H1 (cell line): Measurements from ENCODE around the gene GRIK2. TPM values are rescaled to one million over a fixed set of nuclear protein-coding genes. Genes with fewer than 3 reads are reported as not detected.

Experiments
- CTCF ChIA-PET: fragments of 300-600 bp; sonication (Branson Sonifier 250); formaldehyde crosslinking; loops from one replicate; lab custom pipeline; 2021; ENCODE audit not compliant: partially characterized antibody; lab: Charles Lee
- POLR2A ChIA-PET: fragments of 300-600 bp; sonication (Branson Sonifier 250); formaldehyde crosslinking; loops from one replicate; lab custom pipeline; 2021; ENCODE audit warnings: inconsistent platforms; ENCODE audit not compliant: partially characterized antibody; lab: Charles Lee
- DNase-seq, 2 experiments: peaks; one replicate each; pipeline versions ENCODE4 v3.0.0 to v3.0.0-alpha.2; 2010 to 2022; ENCODE audit warnings: low spot score in 2 of 2, low read depth in 1 of 2, mixed read lengths in 1 of 2
- FAIRE-seq: peaks from 2 replicates; lab custom pipeline; 2011; peaks lifted over from hg19 to GRCh38; lab: Jason Lieb, UNC
- H2AFZ ChIP-seq: 2 replicates; pipeline ENCODE4 v1.8.1; 2012; ENCODE audit warnings: low read length, inconsistent platforms
- H2AK5ac ChIP-seq: 2 replicates; pipeline ENCODE4 v1.6.1; 2013; ENCODE audit warnings: low read depth, low read length
- H2BK120ac ChIP-seq: replicated peaks from 2 replicates; pipeline ENCODE3; 2013; ENCODE audit warnings: low read depth, low read length, inconsistent platforms
- H2BK12ac ChIP-seq: 2 replicates; pipeline ENCODE4 v1.6.1; 2013; ENCODE audit warnings: low read depth, low read length
- H2BK15ac ChIP-seq: 2 replicates; pipeline ENCODE4 v1.6.1; 2013; ENCODE audit warnings: low read length
- H2BK20ac ChIP-seq: 2 replicates; pipeline ENCODE4 v1.6.1; 2013; ENCODE audit warnings: low read length
- H2BK5ac ChIP-seq: 2 replicates; pipeline ENCODE4 v1.6.1; 2013; ENCODE audit warnings: low read depth, low read length
- H3K14ac ChIP-seq: 2 replicates; pipeline ENCODE4 v1.6.1; 2013; ENCODE audit warnings: inconsistent platforms; ENCODE audit not compliant: insufficient read length
- H3K18ac ChIP-seq: 2 replicates; pipeline ENCODE4 v1.6.1; 2013; ENCODE audit warnings: low read length; ENCODE audit errors: extremely low read depth
- H3K23ac ChIP-seq: 2 replicates; pipeline ENCODE4 v1.6.1; 2013; ENCODE audit warnings: inconsistent platforms; ENCODE audit not compliant: insufficient read length
- H3K23me2 ChIP-seq: 2 replicates; pipeline ENCODE4 v1.6.1; 2013; ENCODE audit warnings: low read depth, low read length
- H3K27ac ChIP-seq: 2 replicates; pipeline ENCODE4 v1.6.1; 2011; ENCODE audit warnings: low read depth, low read length, inconsistent platforms
- H3K27me3 ChIP-seq, 4 experiments: replicated peaks in 1 of 4; 1 replicate in 1 of 4; 2 replicates in 3 of 4; pipeline versions ENCODE4 v1.6.1 to v1.8.1; 2011 to 2013; ENCODE audit warnings: low read length in 3 of 4, mild to moderate bottlenecking in 3 of 4, inconsistent platforms in 2 of 4, mixed read lengths in 2 of 4, moderate library complexity in 1 of 4; ENCODE audit not compliant: control insufficient read depth in 3 of 4, insufficient read depth in 3 of 4; ENCODE audit errors: extremely low read depth in 1 of 4
- H3K36me3 ChIP-seq, 4 experiments: 2 replicates each; pipeline versions ENCODE4 v1.6.1 to v1.8.1; 2011 to 2013; ENCODE audit warnings: mild to moderate bottlenecking in 4 of 4, low read length in 3 of 4, moderate library complexity in 2 of 4, control low read depth in 1 of 4, inconsistent platforms in 1 of 4; ENCODE audit not compliant: insufficient read depth in 4 of 4, control insufficient read depth in 2 of 4
- H3K4ac ChIP-seq: replicated peaks from 2 replicates; pipeline ENCODE3; 2013; ENCODE audit warnings: low read length, low read depth, mixed read lengths, inconsistent platforms; ENCODE audit not compliant: insufficient read length
- H3K4me1 ChIP-seq, 4 experiments: replicated peaks in 1 of 4; 1 replicate in 1 of 4; 2 replicates in 3 of 4; pipeline versions ENCODE4 v1.6.1 to v1.8.1; 2011 to 2013; ENCODE audit warnings: low read length in 3 of 4, inconsistent platforms in 2 of 4, mixed read lengths in 1 of 4; ENCODE audit not compliant: insufficient read depth in 4 of 4, control insufficient read depth in 3 of 4
- H3K4me2 ChIP-seq, 2 experiments: 2 replicates each; pipeline versions ENCODE4 v1.6.1 to v1.8.1; 2011 to 2013; ENCODE audit warnings: low read depth in 2 of 2, low read length in 2 of 2, control low read depth in 1 of 2, inconsistent platforms in 1 of 2, mild to moderate bottlenecking in 1 of 2; ENCODE audit not compliant: insufficient read depth in 1 of 2
- H3K4me3 ChIP-seq, 4 experiments: fragments of 200-600, 300-600 bp in 1 of 4; sonication (generic), shearing (Covaris generic), sonication (Bioruptor Twin) in 1 of 4; 2 replicates each; pipeline versions ENCODE4 v1.5.1 to v1.8.1; 2011 to 2016; ENCODE audit warnings: low read length in 4 of 4, low read depth in 3 of 4, control low read depth in 2 of 4, inconsistent platforms in 2 of 4, mild to moderate bottlenecking in 2 of 4, mixed read lengths in 1 of 4, moderate library complexity in 1 of 4; ENCODE audit not compliant: insufficient read depth in 2 of 4; ENCODE audit errors: extremely low read depth in 1 of 4
- H3K56ac ChIP-seq: replicated peaks from 2 replicates; pipeline ENCODE3; 2013; ENCODE audit warnings: low read depth, mild to moderate bottlenecking, mixed read lengths, low read length, inconsistent platforms; ENCODE audit not compliant: insufficient read length
- H3K79me1 ChIP-seq: 2 replicates; pipeline ENCODE4 v1.6.1; 2013; ENCODE audit warnings: low read depth, low read length, control low read depth
- H3K79me2 ChIP-seq, 2 experiments: 2 replicates each; pipeline versions ENCODE4 v1.6.1 to v1.8.1; 2012 to 2013; ENCODE audit warnings: low read length in 2 of 2, mild to moderate bottlenecking in 2 of 2, inconsistent platforms in 1 of 2; ENCODE audit not compliant: insufficient read depth in 2 of 2, control insufficient read depth in 1 of 2
- H3K9ac ChIP-seq, 4 experiments: replicated peaks in 1 of 4; 1 replicate in 1 of 4; 2 replicates in 3 of 4; pipeline versions ENCODE4 v1.6.1 to v1.8.1; 2011 to 2013; ENCODE audit warnings: low read depth in 3 of 4, low read length in 3 of 4, control low read depth in 2 of 4, mild to moderate bottlenecking in 2 of 4, moderate library complexity in 2 of 4, inconsistent platforms in 1 of 4; ENCODE audit errors: extremely low read depth in 1 of 4
- H3K9me3 ChIP-seq, 2 experiments: 2 replicates each; pipeline versions ENCODE4 v1.6.1 to v1.8.1; 2012 to 2013; ENCODE audit warnings: mild to moderate bottlenecking in 2 of 2, moderate library complexity in 2 of 2, control low read depth in 1 of 2, inconsistent platforms in 1 of 2, low read depth in 1 of 2, low read length in 1 of 2, mixed read lengths in 1 of 2; ENCODE audit not compliant: insufficient read depth in 2 of 2
- H4K20me1 ChIP-seq, 2 experiments: replicated peaks in 1 of 2; 2 replicates each; pipeline versions ENCODE3 to v1.8.1; 2011 to 2013; ENCODE audit warnings: inconsistent platforms in 2 of 2, low read length in 2 of 2, mild to moderate bottlenecking in 1 of 2; ENCODE audit not compliant: insufficient read depth in 2 of 2, control insufficient read depth in 1 of 2
- H4K5ac ChIP-seq: 2 replicates; pipeline ENCODE4 v1.6.1; 2013; ENCODE audit warnings: low read length, low read depth, mixed read lengths, inconsistent platforms; ENCODE audit not compliant: insufficient read length
- H4K8ac ChIP-seq: 2 replicates; pipeline ENCODE4 v1.8.0; 2013; ENCODE audit warnings: mild to moderate bottlenecking, moderate library complexity, low read length, inconsistent platforms; ENCODE audit not compliant: insufficient read depth; ENCODE audit errors: extremely low read depth
- H4K91ac ChIP-seq: replicated peaks from 2 replicates; pipeline ENCODE3; 2013; ENCODE audit warnings: low read length, mixed read lengths, inconsistent platforms; ENCODE audit not compliant: insufficient read length
- PHF8 ChIP-seq: fragments of 200-600 bp; sonication (generic); conservative IDR thresholded peaks from 2 replicates; pipeline ENCODE4 v1.7.1; 2012; ENCODE audit warnings: low read depth, mild to moderate bottlenecking, inconsistent platforms, low read length, moderate library complexity
- RBBP5 ChIP-seq: IDR thresholded peaks from 2 replicates; pipeline ENCODE4 v1.7.1; 2012; ENCODE audit warnings: low read depth, mild to moderate bottlenecking, inconsistent platforms, low read length, moderate library complexity, borderline replicate concordance
- SAP30 ChIP-seq: fragments of 300-600 bp; sonication (generic); IDR thresholded peaks from 2 replicates; pipeline ENCODE4 v1.7.1; 2012; ENCODE audit warnings: low read length, moderate library complexity, mild to moderate bottlenecking, inconsistent platforms; ENCODE audit not compliant: insufficient read depth, insufficient replicate concordance
- SRF ChIP-seq: IDR thresholded peaks from 2 replicates; pipeline ENCODE4 v1.6.1; 2011; ENCODE audit warnings: mild to moderate bottlenecking, low read depth, low read length, moderate library complexity
- WGBS, 2 experiments: shearing (Covaris generic) in 1 of 2; methylation state at CpG; one replicate each; pipeline versions ENCODE4 v1.1.6 to v1.1.7; 2013 to 2015; ENCODE audit warnings: low lambda C conversion rate in 2 of 2, mixed read lengths in 2 of 2, inconsistent platforms in 1 of 2, low coverage in 1 of 2, missing lambda C conversion rate in 1 of 2; ENCODE audit not compliant: insufficient replicate concordance in 2 of 2, insufficient coverage in 1 of 2, insufficient read length in 1 of 2; ENCODE audit errors: extremely low coverage in 1 of 2, missing lambda C conversion rate in 1 of 2; 5-methylcytosine and 5-hydroxymethylcytosine counted together
- polyA plus RNA-seq, 7 experiments: library from polyadenylated mRNA; depleted of rRNA in 3 of 7; stranded (reverse) in 5 of 7; unstranded in 2 of 7; fragments of >200 nt in 5 of 7; fragments of 200-250 nt in 2 of 7; gene quantifications; 1 replicate in 5 of 7; 2 replicates in 1 of 7; 4 replicates in 1 of 7; pipeline versions ENCODE4 v1.2.1 to v1.2.3, GENCODE V29; 2011 to 2013; ENCODE audit warnings: missing spikeins in 2 of 7, mixed read lengths in 2 of 7
- total RNA-seq: library from RNA; stranded (reverse); fragmentation: NEBNext Ultra II Directional; extraction: Animal tissue kit (Norgen Biotek cat#: 25700); gene quantifications from 2 replicates; pipeline ENCODE4 v1.2.1, GENCODE V29; 2021

Gene GRIK2
- total and polyA plus RNA-seq, 2 of the 8 experiments (the other 6 are each of a cell fraction or from before 2014, with no cell fraction given), result 1.8 to 2.2 TPM

- H3K14ac ChIP-seq, result no peak overlapping the region
- H2BK15ac ChIP-seq, result no peak overlapping the region
- H3K4ac ChIP-seq, result no peak overlapping the region
- no peak overlapping the region for H3K4me3 ChIP-seq
- H2BK12ac ChIP-seq, result no peak overlapping the region; the same call in 1 of the 2 replicates
- no peaks in the 10 kb centered on the region for H4K20me1 ChIP-seq
- no peak for DNase-seq
- H3K4me1 ChIP-seq, result no peaks in the 10 kb centered on the region
- no peak overlapping the region for H3K56ac ChIP-seq
- no peak overlapping the region for H3K27ac ChIP-seq
- H3K18ac ChIP-seq, result no peak overlapping the region
- H3K79me2 ChIP-seq, result no peaks in the 10 kb centered on the region
- no peaks in the 10 kb centered on the region for H3K9me3 ChIP-seq
- H3K9ac ChIP-seq, result no peak overlapping the region
- no peak overlapping the region for H2AK5ac ChIP-seq
- 90% methylated on average over 7 of the region's 7 CpGs; no CpG with 5 or more reads in 1 of the 2 experiments for WGBS, 2 experiments
- no peak overlapping the region for H2AFZ ChIP-seq
- no peak overlapping the region for H2BK20ac ChIP-seq
- no peaks in the 10 kb centered on the region for H3K79me1 ChIP-seq
- no peak overlapping the region for H2BK120ac ChIP-seq
- H3K23ac ChIP-seq, result no peak overlapping the region
- CTCF ChIA-PET, result no interaction called here
- H4K91ac ChIP-seq, result no peak overlapping the region
- no peaks in the 10 kb centered on the region for H3K27me3 ChIP-seq
- no peaks in the 10 kb centered on the region for H3K36me3 ChIP-seq
- no peak overlapping the region for H2BK5ac ChIP-seq
- POLR2A ChIA-PET, result no interaction called here
- H3K4me2 ChIP-seq, result no peak overlapping the region
- no peak overlapping the region for H4K8ac ChIP-seq
- FAIRE-seq, result no peak
- no peak overlapping the region for H4K5ac ChIP-seq
- no peaks in the 10 kb centered on the region for H3K23me2 ChIP-seq
- TF ChIP-seq SAP30, result no peak
- TF ChIP-seq RBBP5, result no peak
- no peak for TF ChIP-seq PHF8
- TF ChIP-seq SRF, result no peak
These were observed 532.8 kb downstream of the GRIK2 start for GRCh38 chr6:101926149-101926925.
